Thymus (tissue), 11 donors: ENCODE results near the gene YES1. TPM values are rescaled to one million over a fixed set of nuclear protein-coding genes. Genes with fewer than 3 reads are reported as not detected.

Experiments
- DNase-seq, 9 donors: peaks; one replicate each; pipeline ENCODE4 v3.0.0-alpha.2; 2013; ENCODE audit warnings: low spot score in 9 of 9, low read depth in 6 of 9, missing footprints in 1 of 9
- H3K27ac ChIP-seq, 2 donors: one replicate each; pipeline ENCODE4 v1.5.1; 2013; ENCODE audit warnings: control low read depth in 1 of 2, low read depth in 1 of 2, low read length in 1 of 2, mild to moderate bottlenecking in 1 of 2, moderate library complexity in 1 of 2
- H3K27me3 ChIP-seq, 2 donors: one replicate each; pipeline ENCODE4 v1.5.1; 2013; ENCODE audit warnings: low read length in 1 of 2; ENCODE audit not compliant: control insufficient read depth in 2 of 2, insufficient read depth in 1 of 2
- H3K36me3 ChIP-seq, 2 donors: one replicate each; pipeline ENCODE4 v1.5.1; 2013; ENCODE audit warnings: low read length in 1 of 2, mild to moderate bottlenecking in 1 of 2, moderate library complexity in 1 of 2; ENCODE audit not compliant: control insufficient read depth in 2 of 2, insufficient read depth in 2 of 2
- H3K4me1 ChIP-seq, 2 donors: one replicate each; pipeline ENCODE4 v1.5.1; 2013; ENCODE audit warnings: low read length in 2 of 2; ENCODE audit not compliant: control insufficient read depth in 2 of 2, insufficient read depth in 2 of 2
- H3K4me3 ChIP-seq, 2 donors: one replicate each; pipeline ENCODE4 v1.5.1; 2013; ENCODE audit warnings: low read length in 2 of 2, control low read depth in 1 of 2, mild to moderate bottlenecking in 1 of 2
- H3K9me3 ChIP-seq, 2 donors: one replicate each; pipeline ENCODE4 v1.5.1; 2013; ENCODE audit warnings: low read length in 1 of 2, mild to moderate bottlenecking in 1 of 2; ENCODE audit not compliant: control insufficient read depth in 2 of 2, insufficient read depth in 1 of 2
- WGBS: extraction: QIAGEN DNeasy Blood & Tissue Kit; methylation state at CpG from one replicate; pipeline ENCODE4 v1.1.7; 2013; 5-methylcytosine and 5-hydroxymethylcytosine counted together
- polyA plus RNA-seq: library from polyadenylated mRNA; stranded (reverse); fragments of 200-250 nt; gene quantifications from one replicate; pipeline ENCODE4 v1.2.3, GENCODE V29; 2013
- total RNA-seq: library from RNA; stranded (reverse); fragments of 120-200 nt; gene quantifications from one replicate; pipeline ENCODE4 v1.2.4, GENCODE V29; 2013
- donor health status: healthy.

Gene YES1
- total and polyA plus RNA-seq, 2 donors, result 18.8 to 19.0 TPM

- DNase-seq, result peak in 7 of 9 donors; percentile 38 to 85 (median 66)
- Histone ChIP-seq H3K4me3 (no peak overlapping the region), H3K27me3 (no peaks in the 10 kb centered on the region), H3K9me3 (no peaks in the 10 kb centered on the region), H3K4me1 (peaks cover 6 to 11% of the 10 kb centered on the region in 2 donors), H3K27ac (peak overlapping the region; percentile 47 to 48), H3K36me3 (no peaks in the 10 kb centered on the region)
- 7% methylated on average over 5 of the region's 5 CpGs for WGBS
Measured at GRCh38 chr18:830315-830901, 18.4 kb upstream of the YES1 start.

GRCh38 chr18:829432-829831 is 17.4 kb upstream of the YES1 start:
- no peak for DNase-seq
- Histone ChIP-seq H3K27me3 (no peaks in the 10 kb centered on the region), H3K36me3 (no peaks in the 10 kb centered on the region), H3K4me1 (peaks cover 6 to 11% of the 10 kb centered on the region in 2 donors), H3K4me3 (no peak overlapping the region), H3K27ac (no peak overlapping the region), H3K9me3 (no peaks in the 10 kb centered on the region)
- 93% methylated on average over 6 of the region's 6 CpGs for WGBS

GRCh38 chr18:827093-827677 is 15.1 kb upstream of the YES1 start:
- no peak for DNase-seq
- H3K4me1 ChIP-seq, result peaks cover 6 to 11% of the 10 kb centered on the region in 2 donors
- no peaks in the 10 kb centered on the region for H3K27me3 ChIP-seq
- H3K9me3 ChIP-seq, result no peaks in the 10 kb centered on the region
- H3K27ac ChIP-seq, result no peak overlapping the region
- H3K4me3 ChIP-seq, result no peak overlapping the region
- no peaks in the 10 kb centered on the region for H3K36me3 ChIP-seq
- 95% methylated on average over 6 of the region's 6 CpGs for WGBS

GRCh38 chr18:825891-826585 is 14.0 kb upstream of the YES1 start:
- 94% methylated on average over 6 of the region's 6 CpGs for WGBS
- H3K4me1 ChIP-seq, result peaks cover 6 to 11% of the 10 kb centered on the region in 2 donors
- DNase-seq, result no peak

GRCh38 chr18:824179-824578 is 12.1 kb upstream of the YES1 start:
- no peaks in the 10 kb centered on the region for H3K27me3 ChIP-seq
- no peak overlapping the region for H3K4me3 ChIP-seq
- H3K4me1 ChIP-seq, result no peaks in the 10 kb centered on the region
- no peak for DNase-seq
- no peaks in the 10 kb centered on the region for H3K36me3 ChIP-seq
- H3K27ac ChIP-seq, result no peak overlapping the region
- H3K9me3 ChIP-seq, result no peaks in the 10 kb centered on the region
- WGBS, result 93% methylated on average over 2 of the region's 2 CpGs

More at GRCh38 chr18:825891-826585, 14.0 kb upstream of the YES1 start:
- H3K36me3 ChIP-seq, result no peaks in the 10 kb centered on the region
- H3K9me3 ChIP-seq, result no peaks in the 10 kb centered on the region
- no peaks in the 10 kb centered on the region for H3K27me3 ChIP-seq
- H3K4me3 ChIP-seq, result no peak overlapping the region
- no peak overlapping the region for H3K27ac ChIP-seq

GRCh38 chr18:820591-821165 is 8.6 kb upstream of the YES1 start:
- Histone ChIP-seq H3K27ac (no peak overlapping the region), H3K9me3 (no peaks in the 10 kb centered on the region), H3K4me3 (no peak overlapping the region), H3K36me3 (no peaks in the 10 kb centered on the region), H3K4me1 (no peaks in the 10 kb centered on the region), H3K27me3 (no peaks in the 10 kb centered on the region)
- peak in 1 of 9 donors; percentile 49 for DNase-seq
- 12% methylated on average over 4 of the region's 4 CpGs for WGBS

- no peaks in the 10 kb centered on the region for H3K36me3 ChIP-seq
- peaks cover 2 to 9% of the 10 kb centered on the region in 2 donors for H3K4me1 ChIP-seq
- no peak for DNase-seq
- WGBS, result 62% methylated on average over 2 of the region's 2 CpGs
- no peak overlapping the region for H3K4me3 ChIP-seq
- no peaks in the 10 kb centered on the region for H3K27me3 ChIP-seq
- no peaks in the 10 kb centered on the region for H3K9me3 ChIP-seq
- no peak overlapping the region for H3K27ac ChIP-seq
Measured at GRCh38 chr18:816869-817268, 4.8 kb upstream of the YES1 start.

- H3K36me3 ChIP-seq, result no peaks in the 10 kb centered on the region
- peaks cover 0 to 4% of the 10 kb centered on the region in 2 donors for H3K27me3 ChIP-seq
- no peak overlapping the region for H3K4me3 ChIP-seq
- H3K27ac ChIP-seq, result no peak overlapping the region
- H3K9me3 ChIP-seq, result no peaks in the 10 kb centered on the region
- H3K4me1 ChIP-seq, result peaks cover 2 to 9% of the 10 kb centered on the region in 2 donors
- DNase-seq, result no peak
- WGBS, result 95% methylated on average over 4 of the region's 4 CpGs
Measured at GRCh38 chr18:816088-816653, 4.1 kb upstream of the YES1 start.

GRCh38 chr18:815353-815752 is 3.3 kb upstream of the YES1 start:
- 91% methylated on average over 3 of the region's 3 CpGs for WGBS

More at GRCh38 chr18:815353-815752, 3.3 kb upstream of the YES1 start:
- peaks cover 0 to 4% of the 10 kb centered on the region in 2 donors for H3K27me3 ChIP-seq
- H3K4me3 ChIP-seq, result no peak overlapping the region
- H3K27ac ChIP-seq, result no peak overlapping the region
- no peaks in the 10 kb centered on the region for H3K9me3 ChIP-seq
- H3K36me3 ChIP-seq, result no peaks in the 10 kb centered on the region
- DNase-seq, result no peak
- H3K4me1 ChIP-seq, result peaks cover 2 to 9% of the 10 kb centered on the region in 2 donors
